GM10266 (cell line): ENCODE results near the gene PI3.

Source experiments
- DNase-seq: peaks from one replicate; pipeline ENCODE4 v3.0.0; 2012; ENCODE audit errors: extremely low spot score
- CTCF ChIP-seq: IDR thresholded peaks from 2 replicates; pipeline ENCODE4 v1.5.1; 2012; ENCODE audit warnings: mild to moderate bottlenecking, low read depth; ENCODE audit not compliant: control insufficient read depth, insufficient read depth; ENCODE audit errors: missing control alignments

PI3 gene

GRCh38 chr20:45164906-45165305 is 9.8 kb upstream of the PI3 start:
- TF ChIP-seq CTCF, result no peak
- DNase-seq, result no peak

- DNase-seq, result no peak
- TF ChIP-seq CTCF, result no peak
Measured at GRCh38 chr20:45173522-45173921, 1.2 kb upstream of the PI3 start.

DNA sequence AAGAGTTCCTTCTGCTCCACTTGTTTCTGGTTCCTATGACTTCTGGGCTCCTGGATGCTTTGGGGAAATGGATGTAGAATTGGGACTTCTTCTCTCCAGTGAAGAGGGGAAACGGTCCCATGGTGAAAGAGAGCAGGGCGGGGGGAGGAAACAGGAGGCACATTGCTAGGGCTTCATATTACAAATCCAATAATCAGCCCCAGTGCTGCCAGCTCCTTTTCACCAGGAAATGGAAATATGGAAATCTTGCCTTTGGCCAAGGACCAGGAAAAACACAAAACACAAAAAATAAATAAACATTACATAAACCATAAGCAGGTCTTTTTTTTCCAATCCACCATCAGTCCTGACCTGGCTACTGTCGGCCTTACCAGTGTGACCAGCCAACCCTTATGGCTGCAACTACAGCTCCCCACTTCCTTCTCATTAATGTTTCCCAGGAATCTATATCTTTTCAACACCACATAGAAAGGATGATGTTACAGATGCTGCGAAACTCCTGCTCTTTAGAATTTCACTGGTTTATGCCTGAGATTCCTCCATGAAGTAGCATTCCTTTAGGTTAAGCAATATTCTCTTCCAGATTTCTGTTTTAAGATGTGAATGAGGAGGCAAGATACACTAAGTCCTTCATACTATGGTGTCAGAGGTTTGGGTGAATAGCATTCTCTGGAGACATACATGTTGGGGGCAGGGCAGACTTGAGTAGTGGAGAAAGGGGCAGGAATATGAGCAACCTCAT is 2.0 kb downstream of the PI3 start:
- no peak for DNase-seq
- TF ChIP-seq CTCF, result no peak

DNA sequence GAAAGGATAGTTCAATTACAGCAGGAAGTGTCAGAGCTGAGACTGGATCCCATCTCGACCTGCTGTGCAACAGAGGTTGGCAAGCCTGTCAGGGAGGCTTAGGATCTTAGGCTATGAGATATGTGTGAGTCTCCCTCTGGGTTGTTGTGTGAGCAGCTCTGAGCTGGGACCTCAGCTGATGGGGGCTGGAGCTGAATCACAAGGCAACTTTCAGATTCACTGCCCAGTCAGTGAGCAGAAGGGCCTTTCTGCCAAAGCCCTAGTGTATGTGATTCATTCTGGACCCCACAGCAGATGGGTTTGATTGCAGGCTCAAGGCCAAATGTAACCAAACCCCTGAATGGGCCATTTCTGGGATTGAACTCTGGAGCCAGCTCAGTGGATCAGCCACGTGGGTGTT is 4.5 kb downstream of the PI3 start:
- no peak for DNase-seq
- no peak for TF ChIP-seq CTCF

DNA sequence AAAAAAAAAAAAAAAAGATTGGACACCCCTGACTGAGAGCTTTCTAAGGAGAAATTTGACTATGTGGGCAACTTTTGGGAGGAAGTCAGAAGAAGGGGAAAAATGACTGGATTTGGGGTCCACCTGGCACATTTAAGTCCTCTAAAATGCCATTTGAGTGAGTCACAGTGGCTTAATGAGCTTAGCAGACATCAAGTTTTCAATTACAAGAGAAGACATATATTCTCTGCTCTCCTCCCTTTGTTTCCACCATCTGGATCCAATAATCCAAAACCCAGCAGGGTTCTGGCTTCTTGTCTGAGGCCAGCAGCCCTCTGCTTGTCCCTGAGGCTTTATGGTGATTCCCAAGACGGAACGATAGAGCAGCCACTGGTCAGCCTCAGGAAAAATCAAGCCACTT is 6.9 kb downstream of the PI3 start:
- no peak for DNase-seq
- no peak for TF ChIP-seq CTCF

DNA sequence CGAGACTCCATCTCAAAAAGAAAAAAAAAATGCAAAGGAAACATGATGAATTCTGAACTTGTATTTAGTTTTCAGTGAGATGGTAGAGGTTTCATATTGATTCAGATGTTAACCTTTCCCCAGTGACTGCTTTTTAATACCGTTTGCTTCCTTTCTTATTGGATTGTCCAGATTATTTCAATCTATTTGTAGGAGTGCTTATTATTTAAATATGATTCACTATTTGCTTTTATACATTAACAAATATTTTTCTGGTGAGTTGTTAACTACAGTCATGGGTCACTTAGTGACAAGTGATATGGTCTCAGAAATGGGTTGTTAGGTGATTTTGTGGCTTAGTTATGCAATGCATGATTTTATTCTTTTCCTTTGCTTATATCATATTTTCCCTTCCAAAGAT is 8.4 kb downstream of the PI3 start:
- TF ChIP-seq CTCF, result no peak
- DNase-seq, result no peak

GRCh38 chr20:45187693-45188092 is 13.0 kb downstream of the PI3 start:
- no peak for TF ChIP-seq CTCF
- DNase-seq, result no peak
